HepG2 (cell line): ENCODE results near the gene PRR15L. TPM values are rescaled to one million over a fixed set of nuclear protein-coding genes. Genes with fewer than 3 reads are reported as not detected.

Source experiments
- CBX2 ChIP-seq, 2 experiments: fragments of 200-600 bp in 1 of 2; sonication (generic); formaldehyde crosslinking in 1 of 2; IDR thresholded peaks; 2 replicates each; pipeline versions ENCODE4 v1.7.0 to v1.8.1; 2018 to 2022; ENCODE audit warnings: low read depth in 2 of 2, low read length in 1 of 2, mild to moderate bottlenecking in 1 of 2, missing genetic modification reagents in 1 of 2
- FOXA3 ChIP-seq: IDR thresholded peaks from 2 replicates; pipeline ENCODE4 v1.6.1; 2016; ENCODE audit warnings: missing genetic modification reagents, missing compliant biosample characterization
- KAT8 ChIP-seq: IDR thresholded peaks from 2 replicates; pipeline ENCODE4 v1.6.1; 2016; ENCODE audit warnings: missing genetic modification reagents, missing compliant biosample characterization
- NRL ChIP-seq: sonication (generic); formaldehyde crosslinking; IDR thresholded peaks from 2 replicates; pipeline ENCODE4 v1.5.0; 2020; ENCODE audit warnings: missing genetic modification reagents, mild to moderate bottlenecking, moderate library complexity, borderline replicate concordance
- RXRB ChIP-seq: IDR thresholded peaks from 2 replicates; pipeline ENCODE4 v1.6.1; 2016; ENCODE audit warnings: borderline replicate concordance, missing genetic modification reagents, missing compliant biosample characterization
- ZBTB7B ChIP-seq: sonication (generic); formaldehyde crosslinking; IDR thresholded peaks from 2 replicates; pipeline ENCODE4 v1.4.0; 2020; ENCODE audit warnings: missing genetic modification reagents
- ZNF160 ChIP-seq: sonication (generic); formaldehyde crosslinking; IDR thresholded peaks from 2 replicates; pipeline ENCODE4 v1.8.0; 2022; ENCODE audit warnings: mild to moderate bottlenecking, inconsistent platforms, missing genetic modification reagents
- ZNF317 ChIP-seq: sonication (generic); formaldehyde crosslinking; IDR thresholded peaks from 2 replicates; pipeline ENCODE4 v1.5.0; 2020; ENCODE audit warnings: mild to moderate bottlenecking, missing genetic modification reagents
- ZNF343 ChIP-seq: sonication (generic); formaldehyde crosslinking; IDR thresholded peaks from 2 replicates; pipeline ENCODE4 v1.4.0; 2020; ENCODE audit warnings: mild to moderate bottlenecking, missing genetic modification reagents
- ZNF441 ChIP-seq: sonication (generic); formaldehyde crosslinking; IDR thresholded peaks from 2 replicates; pipeline ENCODE4 v1.7.0; 2021; ENCODE audit warnings: missing genetic modification reagents, borderline replicate concordance
- ZNF766 ChIP-seq: sonication (generic); formaldehyde crosslinking; IDR thresholded peaks from 2 replicates; pipeline ENCODE4 v1.5.0; 2020; ENCODE audit warnings: missing genetic modification reagents, borderline replicate concordance
- ZSCAN22 ChIP-seq: sonication (generic); formaldehyde crosslinking; IDR thresholded peaks from 2 replicates; pipeline ENCODE4 v1.4.0; 2020; ENCODE audit warnings: mild to moderate bottlenecking, missing genetic modification reagents
- polyA plus RNA-seq, 8 experiments: library from polyadenylated mRNA; depleted of rRNA in 3 of 8; stranded (reverse) in 7 of 8; unstranded in 1 of 8; fragments of >200 nt; fragmentation: Illumina TruSeq in 4 of 8; extraction: Trizol in 4 of 8; gene quantifications; 2 replicates each; pipeline versions ENCODE4 v1.2.1 to v1.2.3, GENCODE V29; 2011 to 2016; ENCODE audit warnings: low read depth in 4 of 8, missing spikeins in 1 of 8, mixed read lengths in 1 of 8; ENCODE audit not compliant: insufficient read depth in 1 of 8
- total RNA-seq, 5 experiments: library from RNA; depleted of rRNA; stranded (reverse); fragments of >200 nt; fragmentation: Illumina TruSeq; extraction: Trizol; gene quantifications; 2 replicates each; pipeline ENCODE4 v1.2.3, GENCODE V29; 2016; ENCODE audit warnings: low read depth in 1 of 5
- TF ChIP-seq, protein P1 (sequence below): sonication (generic); formaldehyde crosslinking; conservative IDR thresholded peaks from 2 replicates; pipeline ENCODE4 v1.4.0; 2020; ENCODE audit warnings: missing genetic modification reagents
- TF ChIP-seq, protein P2 (sequence below): sonication (generic); formaldehyde crosslinking; IDR thresholded peaks from 2 replicates; pipeline ENCODE4 v1.4.0; 2020; ENCODE audit warnings: mild to moderate bottlenecking, missing genetic modification reagents
- TF ChIP-seq, protein P3 (sequence below): sonication (generic); formaldehyde crosslinking; IDR thresholded peaks from 2 replicates; pipeline ENCODE4 v1.4.0; 2020; ENCODE audit warnings: low read depth, mild to moderate bottlenecking, missing genetic modification reagents
- TF ChIP-seq, protein P4 (sequence below): sonication (generic); IDR thresholded peaks from 2 replicates; pipeline ENCODE4 v1.6.1; 2016; ENCODE audit warnings: low read depth, borderline replicate concordance
- TF ChIP-seq, protein P5 (sequence below): sonication (generic); formaldehyde crosslinking; IDR thresholded peaks from 2 replicates; pipeline ENCODE4 v1.5.0; 2020; ENCODE audit warnings: missing genetic modification reagents
- TF ChIP-seq, protein P6 (sequence below): sonication (generic); formaldehyde crosslinking; IDR thresholded peaks from 2 replicates; pipeline ENCODE4 v1.5.0; 2020; ENCODE audit warnings: mild to moderate bottlenecking, missing genetic modification reagents, borderline replicate concordance
- TF ChIP-seq, protein P7 (sequence below): IDR thresholded peaks from 2 replicates; pipeline ENCODE4 v1.6.1; 2016

The PRR15L gene
- total and polyA plus RNA-seq, 2 of the 13 experiments (the other 11 are each of a cell fraction or from before 2014, with no cell fraction given), result 0.44 to 2.0 TPM

DNA sequence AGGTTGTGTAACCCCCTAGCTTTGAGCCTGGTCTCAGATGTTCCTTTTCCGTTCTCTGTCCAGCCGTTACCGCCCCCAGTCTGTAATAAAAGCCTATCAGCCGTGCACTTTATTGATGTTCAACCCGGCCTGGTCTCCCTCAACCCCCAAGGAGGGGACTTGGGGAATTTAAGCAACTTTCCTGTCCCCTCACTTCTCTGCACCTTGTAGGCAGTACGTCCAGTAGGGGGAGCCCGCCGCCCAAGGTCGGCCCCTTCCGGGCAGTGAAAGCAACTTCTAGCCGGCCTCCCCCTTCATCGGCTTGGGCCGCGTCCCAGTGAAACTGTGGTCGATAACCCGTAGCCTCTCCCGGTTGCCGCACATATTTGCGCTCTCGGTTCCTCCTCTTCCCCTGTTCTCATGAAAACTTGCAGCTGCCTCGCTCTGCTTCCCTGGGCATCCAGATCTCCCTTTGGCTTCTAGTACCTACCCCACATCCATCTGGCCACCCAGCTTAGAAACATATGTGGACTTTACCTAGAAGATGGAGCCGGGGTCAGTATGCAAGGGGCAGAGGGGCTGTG, 8.4 kb downstream of the PRR15L start (continued):
- TF ChIP-seq, protein P1, sequence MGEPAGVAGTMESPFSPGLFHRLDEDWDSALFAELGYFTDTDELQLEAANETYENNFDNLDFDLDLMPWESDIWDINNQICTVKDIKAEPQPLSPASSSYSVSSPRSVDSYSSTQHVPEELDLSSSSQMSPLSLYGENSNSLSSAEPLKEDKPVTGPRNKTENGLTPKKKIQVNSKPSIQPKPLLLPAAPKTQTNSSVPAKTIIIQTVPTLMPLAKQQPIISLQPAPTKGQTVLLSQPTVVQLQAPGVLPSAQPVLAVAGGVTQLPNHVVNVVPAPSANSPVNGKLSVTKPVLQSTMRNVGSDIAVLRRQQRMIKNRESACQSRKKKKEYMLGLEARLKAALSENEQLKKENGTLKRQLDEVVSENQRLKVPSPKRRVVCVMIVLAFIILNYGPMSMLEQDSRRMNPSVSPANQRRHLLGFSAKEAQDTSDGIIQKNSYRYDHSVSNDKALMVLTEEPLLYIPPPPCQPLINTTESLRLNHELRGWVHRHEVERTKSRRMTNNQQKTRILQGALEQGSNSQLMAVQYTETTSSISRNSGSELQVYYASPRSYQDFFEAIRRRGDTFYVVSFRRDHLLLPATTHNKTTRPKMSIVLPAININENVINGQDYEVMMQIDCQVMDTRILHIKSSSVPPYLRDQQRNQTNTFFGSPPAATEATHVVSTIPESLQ, result no peak
- no peak for TF ChIP-seq ZNF766 (CRISPR knock-in tag)
- TF ChIP-seq ZNF317 (CRISPR knock-in tag), result no peak
- TF ChIP-seq, protein P2, sequence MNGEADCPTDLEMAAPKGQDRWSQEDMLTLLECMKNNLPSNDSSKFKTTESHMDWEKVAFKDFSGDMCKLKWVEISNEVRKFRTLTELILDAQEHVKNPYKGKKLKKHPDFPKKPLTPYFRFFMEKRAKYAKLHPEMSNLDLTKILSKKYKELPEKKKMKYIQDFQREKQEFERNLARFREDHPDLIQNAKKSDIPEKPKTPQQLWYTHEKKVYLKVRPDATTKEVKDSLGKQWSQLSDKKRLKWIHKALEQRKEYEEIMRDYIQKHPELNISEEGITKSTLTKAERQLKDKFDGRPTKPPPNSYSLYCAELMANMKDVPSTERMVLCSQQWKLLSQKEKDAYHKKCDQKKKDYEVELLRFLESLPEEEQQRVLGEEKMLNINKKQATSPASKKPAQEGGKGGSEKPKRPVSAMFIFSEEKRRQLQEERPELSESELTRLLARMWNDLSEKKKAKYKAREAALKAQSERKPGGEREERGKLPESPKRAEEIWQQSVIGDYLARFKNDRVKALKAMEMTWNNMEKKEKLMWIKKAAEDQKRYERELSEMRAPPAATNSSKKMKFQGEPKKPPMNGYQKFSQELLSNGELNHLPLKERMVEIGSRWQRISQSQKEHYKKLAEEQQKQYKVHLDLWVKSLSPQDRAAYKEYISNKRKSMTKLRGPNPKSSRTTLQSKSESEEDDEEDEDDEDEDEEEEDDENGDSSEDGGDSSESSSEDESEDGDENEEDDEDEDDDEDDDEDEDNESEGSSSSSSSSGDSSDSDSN (CRISPR knock-in tag), result peak; percentile 86
- peak; percentile 44; the same call in 1 of the 2 replicates for TF ChIP-seq RXRB (CRISPR knock-in tag)
- TF ChIP-seq NRL (CRISPR knock-in tag), result no peak
- TF ChIP-seq ZNF160 (CRISPR knock-in tag), result no peak
- TF ChIP-seq, protein P3, sequence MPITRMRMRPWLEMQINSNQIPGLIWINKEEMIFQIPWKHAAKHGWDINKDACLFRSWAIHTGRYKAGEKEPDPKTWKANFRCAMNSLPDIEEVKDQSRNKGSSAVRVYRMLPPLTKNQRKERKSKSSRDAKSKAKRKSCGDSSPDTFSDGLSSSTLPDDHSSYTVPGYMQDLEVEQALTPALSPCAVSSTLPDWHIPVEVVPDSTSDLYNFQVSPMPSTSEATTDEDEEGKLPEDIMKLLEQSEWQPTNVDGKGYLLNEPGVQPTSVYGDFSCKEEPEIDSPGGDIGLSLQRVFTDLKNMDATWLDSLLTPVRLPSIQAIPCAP, result no peak
- TF ChIP-seq, protein P4, sequence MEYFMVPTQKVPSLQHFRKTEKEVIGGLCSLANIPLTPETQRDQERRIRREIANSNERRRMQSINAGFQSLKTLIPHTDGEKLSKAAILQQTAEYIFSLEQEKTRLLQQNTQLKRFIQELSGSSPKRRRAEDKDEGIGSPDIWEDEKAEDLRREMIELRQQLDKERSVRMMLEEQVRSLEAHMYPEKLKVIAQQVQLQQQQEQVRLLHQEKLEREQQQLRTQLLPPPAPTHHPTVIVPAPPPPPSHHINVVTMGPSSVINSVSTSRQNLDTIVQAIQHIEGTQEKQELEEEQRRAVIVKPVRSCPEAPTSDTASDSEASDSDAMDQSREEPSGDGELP, result peak; percentile 32; the same call in 1 of the 2 replicates
- 0 out of 2 replicates have a peak, but pooled peaks have one; percentile 60 for TF ChIP-seq ZBTB7B (CRISPR knock-in tag)
- TF ChIP-seq, protein P5, sequence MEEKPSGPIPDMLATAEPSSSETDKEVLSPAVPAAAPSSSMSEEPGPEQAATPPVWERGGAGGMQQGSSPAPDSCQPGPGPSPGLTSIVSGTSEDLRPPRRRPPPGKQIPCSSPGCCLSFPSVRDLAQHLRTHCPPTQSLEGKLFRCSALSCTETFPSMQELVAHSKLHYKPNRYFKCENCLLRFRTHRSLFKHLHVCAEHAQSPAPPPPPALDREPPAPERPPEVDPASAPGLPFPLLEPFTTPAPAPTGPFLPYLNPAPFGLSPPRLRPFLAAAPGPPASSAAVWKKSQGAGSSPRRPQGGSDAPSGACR (CRISPR knock-in tag), result 0 out of 2 replicates have a peak, but pooled peaks have one; percentile 16
- no peak for TF ChIP-seq ZSCAN22
- TF ChIP-seq CBX2 (IDR thresholded peaks at IDR 0.05; ENCODE audit: low read depth, low read length), result no peak
- no peak for TF ChIP-seq CBX2 (CRISPR knock-in tag; IDR thresholded peaks at IDR 0.05; ENCODE audit: low read depth)
- TF ChIP-seq, protein P6, sequence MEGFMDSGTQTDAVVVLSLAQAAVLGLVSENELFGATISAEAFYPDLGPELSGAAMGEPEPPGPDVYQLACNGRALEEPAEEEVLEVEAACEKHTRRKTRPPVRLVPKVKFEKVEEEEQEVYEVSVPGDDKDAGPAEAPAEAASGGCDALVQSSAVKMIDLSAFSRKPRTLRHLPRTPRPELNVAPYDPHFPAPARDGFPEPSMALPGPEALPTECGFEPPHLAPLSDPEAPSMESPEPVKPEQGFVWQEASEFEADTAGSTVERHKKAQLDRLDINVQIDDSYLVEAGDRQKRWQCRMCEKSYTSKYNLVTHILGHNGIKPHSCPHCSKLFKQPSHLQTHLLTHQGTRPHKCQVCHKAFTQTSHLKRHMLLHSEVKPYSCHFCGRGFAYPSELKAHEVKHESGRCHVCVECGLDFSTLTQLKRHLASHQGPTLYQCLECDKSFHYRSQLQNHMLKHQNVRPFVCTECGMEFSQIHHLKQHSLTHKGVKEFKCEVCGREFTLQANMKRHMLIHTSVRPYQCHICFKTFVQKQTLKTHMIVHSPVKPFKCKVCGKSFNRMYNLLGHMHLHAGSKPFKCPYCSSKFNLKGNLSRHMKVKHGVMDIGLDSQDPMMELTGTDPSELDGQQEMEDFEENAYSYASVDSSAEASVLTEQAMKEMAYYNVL (CRISPR knock-in tag), result no peak; the same call in 1 of the 2 replicates
- peak; percentile 86 for TF ChIP-seq ZNF441 (CRISPR knock-in tag)
- TF ChIP-seq FOXA3, result 0 out of 2 replicates have a peak, but pooled peaks have one; percentile 22
- peak; percentile 48; the same call in 1 of the 2 replicates for TF ChIP-seq KAT8 (CRISPR knock-in tag)
- TF ChIP-seq, protein P7, sequence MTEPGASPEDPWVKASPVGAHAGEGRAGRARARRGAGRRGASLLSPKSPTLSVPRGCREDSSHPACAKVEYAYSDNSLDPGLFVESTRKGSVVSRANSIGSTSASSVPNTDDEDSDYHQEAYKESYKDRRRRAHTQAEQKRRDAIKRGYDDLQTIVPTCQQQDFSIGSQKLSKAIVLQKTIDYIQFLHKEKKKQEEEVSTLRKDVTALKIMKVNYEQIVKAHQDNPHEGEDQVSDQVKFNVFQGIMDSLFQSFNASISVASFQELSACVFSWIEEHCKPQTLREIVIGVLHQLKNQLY (CRISPR knock-in tag), result no peak
- TF ChIP-seq ZNF343 (CRISPR knock-in tag), result no peak; the same call in 1 of the 2 replicates
